ENCODE data around the gene OR12D3. TPM values are rescaled to one million over a fixed set of nuclear protein-coding genes. Genes with fewer than 3 reads are reported as not detected.

The OR12D3 gene
- total RNA-seq, 1 donor from 2014 or later: not detected

DNA sequence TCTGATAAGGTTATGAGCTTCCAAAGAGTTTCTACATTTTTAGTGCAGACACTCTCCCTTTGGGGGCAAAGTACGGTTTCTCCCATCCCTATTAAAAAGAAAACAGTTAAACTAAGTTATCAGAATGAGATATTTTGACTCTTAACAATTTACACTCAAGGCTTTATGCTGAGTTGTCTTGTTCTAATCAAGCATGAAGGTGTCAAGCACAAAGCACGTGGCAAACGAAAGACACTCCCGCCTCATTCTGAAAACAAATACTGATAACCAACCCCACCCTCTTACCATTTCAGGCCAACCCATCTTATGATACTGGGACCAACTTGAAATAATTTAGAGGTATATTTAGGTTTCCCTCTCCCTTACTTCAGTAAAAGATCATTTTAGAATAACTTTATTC lies 49.3 kb downstream of the OR12D3 start:
- Histone ChIP-seq H3K4me3 (no peak overlapping the region), H3K27ac (no peak overlapping the region), H3K36me3 (no peaks in the 10 kb centered on the region), H3K9me3 (no peaks in the 10 kb centered on the region), H3K27me3 (no peaks in the 10 kb centered on the region), H3K4me1 (no peaks in the 10 kb centered on the region)
- ATAC-seq: no peak
- TF ChIP-seq CTCF (IDR thresholded peaks at IDR 0.05): no peak
- intact Hi-C loops (cut with DNase I): no loop called here
- no peak for DNase-seq

Other genes with a start within 250 kb of the OR12D3 start
- not detected for gene OR2J2, start 204.4 kb downstream of the OR12D3 start, total RNA-seq
- not detected for gene OR14J1, start 73.6 kb downstream of the OR12D3 start, total RNA-seq
- gene OR5V1, start 6.4 kb downstream of the OR12D3 start, total RNA-seq: not detected
- not detected for gene OR12D2, start 20.3 kb upstream of the OR12D3 start, total RNA-seq
- gene OR12D1, start 39.6 kb upstream of the OR12D3 start, total RNA-seq: not detected
- not detected for gene OR10C1, start 64.0 kb upstream of the OR12D3 start, total RNA-seq
- gene OR11A1, start 81.8 kb upstream of the OR12D3 start, total RNA-seq: not detected
- not detected for gene OR2H1, start 81.9 kb upstream of the OR12D3 start, total RNA-seq
- 0.64 TPM for gene MAS1L, start 112.7 kb upstream of the OR12D3 start, total RNA-seq
- 1.1 TPM for gene UBD, start 184.4 kb upstream of the OR12D3 start, total RNA-seq
- gene OR2H2, start 209.8 kb upstream of the OR12D3 start, total RNA-seq: not detected

All from upper lobe of right lung (tissue), 1 donor.